ENCODE data around the gene TLL2. TPM values are rescaled to one million over a fixed set of nuclear protein-coding genes. Genes with fewer than 3 reads are reported as not detected.
A peak's percentile ranks its signal among the peaks of the same experiment; 100 is the strongest.

The TLL2 gene
- total and polyA plus RNA-seq, 10 donors = 0.23 to 0.75 (median 0.34) TPM

DNA sequence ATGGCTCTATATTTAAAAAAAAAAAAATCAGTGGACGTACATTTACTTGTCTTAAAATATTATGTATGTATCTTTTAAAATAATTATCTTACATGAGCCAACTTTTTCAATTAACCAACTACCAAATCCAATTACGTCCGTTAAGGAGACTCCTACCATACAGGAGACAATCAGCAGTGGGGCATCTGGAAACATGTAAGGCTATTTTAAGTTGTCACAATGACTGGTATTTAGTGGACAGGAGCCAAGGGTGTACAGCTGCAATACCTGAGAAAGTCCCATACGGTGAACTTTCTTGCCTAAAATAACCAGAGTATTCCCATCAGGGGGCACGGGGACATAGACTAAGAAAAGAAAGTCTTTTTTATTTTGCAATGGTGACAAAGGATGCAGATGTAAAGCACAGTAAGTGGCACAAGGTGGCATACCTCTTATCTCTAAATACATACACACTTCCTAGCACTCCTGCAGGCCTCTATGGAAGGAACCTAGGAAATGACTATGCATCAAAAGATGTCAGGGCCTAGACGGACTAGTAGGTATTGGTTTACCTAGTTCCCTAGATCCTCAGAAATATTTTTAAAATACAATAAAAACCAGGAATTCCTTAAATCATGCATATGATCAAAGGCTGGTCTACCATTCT is 16.0 kb upstream of the TLL2 start:
- Histone ChIP-seq H3K27ac (no peak overlapping the region), H3K4me3 (no peak overlapping the region), H3K36me3 (peaks cover 0 to 99% (median 60%) of the 10 kb centered on the region in 6 donors), H3K9me3 (no peaks in the 10 kb centered on the region), H3K27me3 (replicated peaks in 1 of 7) (no peaks in the 10 kb centered on the region), H3K4me1 (no peaks in the 10 kb centered on the region)
- TF ChIP-seq POLR2AphosphoS5 (IDR thresholded peaks at IDR 0.05) (no peak), POLR2A (IDR thresholded peaks at IDR 0.05) (no peak)
- TF ChIP-seq, protein P1, sequence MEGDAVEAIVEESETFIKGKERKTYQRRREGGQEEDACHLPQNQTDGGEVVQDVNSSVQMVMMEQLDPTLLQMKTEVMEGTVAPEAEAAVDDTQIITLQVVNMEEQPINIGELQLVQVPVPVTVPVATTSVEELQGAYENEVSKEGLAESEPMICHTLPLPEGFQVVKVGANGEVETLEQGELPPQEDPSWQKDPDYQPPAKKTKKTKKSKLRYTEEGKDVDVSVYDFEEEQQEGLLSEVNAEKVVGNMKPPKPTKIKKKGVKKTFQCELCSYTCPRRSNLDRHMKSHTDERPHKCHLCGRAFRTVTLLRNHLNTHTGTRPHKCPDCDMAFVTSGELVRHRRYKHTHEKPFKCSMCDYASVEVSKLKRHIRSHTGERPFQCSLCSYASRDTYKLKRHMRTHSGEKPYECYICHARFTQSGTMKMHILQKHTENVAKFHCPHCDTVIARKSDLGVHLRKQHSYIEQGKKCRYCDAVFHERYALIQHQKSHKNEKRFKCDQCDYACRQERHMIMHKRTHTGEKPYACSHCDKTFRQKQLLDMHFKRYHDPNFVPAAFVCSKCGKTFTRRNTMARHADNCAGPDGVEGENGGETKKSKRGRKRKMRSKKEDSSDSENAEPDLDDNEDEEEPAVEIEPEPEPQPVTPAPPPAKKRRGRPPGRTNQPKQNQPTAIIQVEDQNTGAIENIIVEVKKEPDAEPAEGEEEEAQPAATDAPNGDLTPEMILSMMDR (IDR thresholded peaks at IDR 0.05 in 8 of 11, conservative IDR thresholded peaks at IDR 0.05 in 3 of 11) = no peak
- DNase-seq = no peak
- intact Hi-C loops (cut with DNase I; ENCODE audit: low total_unique reads) = no loop called here
- 79 to 83% (median 81%) methylated on average over 6 of the region's 6 CpGs for WGBS, 5 donors

DNA sequence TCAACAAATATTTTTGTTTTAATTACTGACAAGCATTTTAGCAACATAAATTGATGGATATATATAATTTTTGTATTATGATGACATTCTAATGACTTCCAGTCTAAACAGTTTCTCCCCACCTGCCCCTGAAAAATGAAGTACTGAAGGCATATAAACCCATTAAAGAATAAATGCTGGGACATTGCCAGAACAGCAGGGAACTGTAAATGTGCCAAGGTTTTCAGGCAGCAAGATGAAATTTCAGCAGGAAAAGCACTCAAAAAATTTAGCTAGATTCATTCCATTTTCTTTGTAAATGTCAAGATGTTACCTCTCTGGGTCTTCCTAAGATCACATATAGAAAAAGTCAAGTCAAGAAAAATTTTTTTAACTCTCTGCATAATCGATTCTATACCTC is 11.0 kb upstream of the TLL2 start:
- Histone ChIP-seq H3K27me3 (replicated peaks in 1 of 7) (no peaks in the 10 kb centered on the region), H3K36me3 (peaks cover 0 to 99% (median 59%) of the 10 kb centered on the region in 6 donors), H3K4me1 (no peaks in the 10 kb centered on the region), H3K27ac (no peak overlapping the region), H3K9me3 (no peaks in the 10 kb centered on the region), H3K4me3 (no peak overlapping the region)
- WGBS, 5 donors = 75 to 93% (median 84%) methylated on average over 1 of the region's 1 CpG
- TF ChIP-seq POLR2AphosphoS5 (IDR thresholded peaks at IDR 0.05) = no peak
- TF ChIP-seq, protein P1 (IDR thresholded peaks at IDR 0.05 in 8 of 11, conservative IDR thresholded peaks at IDR 0.05 in 3 of 11) = no peak
- no peak for TF ChIP-seq POLR2A (IDR thresholded peaks at IDR 0.05)
- DNase-seq = no peak
- intact Hi-C loops (cut with DNase I; ENCODE audit: low total_unique reads) = no loop called here

DNA sequence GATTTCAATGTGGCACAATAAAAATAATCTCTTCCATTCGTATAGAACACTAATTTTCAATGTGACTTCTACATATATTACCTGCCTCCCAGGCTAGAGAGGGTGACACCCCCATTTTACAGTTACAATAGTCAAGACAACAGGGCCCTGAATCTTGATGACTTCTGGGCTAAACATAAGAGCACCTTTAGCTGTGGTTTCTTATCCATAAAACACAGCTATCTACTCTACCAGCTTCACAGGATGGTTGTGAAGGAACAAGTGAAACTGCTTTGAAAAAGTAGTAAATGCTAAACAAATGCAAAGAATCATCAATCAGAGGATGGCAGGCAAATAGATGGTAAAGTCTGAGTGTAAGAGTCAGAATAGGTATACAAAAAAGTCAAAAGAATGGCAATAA is 3.6 kb upstream of the TLL2 start:
- WGBS, 5 donors = 88 to 97% (median 94%) methylated on average over 1 of the region's 1 CpG
- intact Hi-C loops (cut with DNase I; ENCODE audit: low total_unique reads) = no loop called here
- DNase-seq = no peak
- H3K27me3 ChIP-seq (replicated peaks in 1 of 7) = peaks cover 0 to 33% (median 18%) of the 10 kb centered on the region in 7 donors
- no peak overlapping the region for H3K4me3 ChIP-seq
- no peak for TF ChIP-seq POLR2A (IDR thresholded peaks at IDR 0.05)
- TF ChIP-seq, protein P1 (IDR thresholded peaks at IDR 0.05 in 8 of 11, conservative IDR thresholded peaks at IDR 0.05 in 3 of 11) = no peak
- TF ChIP-seq POLR2AphosphoS5 (IDR thresholded peaks at IDR 0.05) = no peak
- no peaks in the 10 kb centered on the region for H3K9me3 ChIP-seq
- no peak overlapping the region for H3K27ac ChIP-seq
- peaks cover 0 to 41% (median 20%) of the 10 kb centered on the region in 6 donors for H3K36me3 ChIP-seq
- H3K4me1 ChIP-seq = peaks cover 17 to 25% (median 22%) of the 10 kb centered on the region in 6 donors

DNA sequence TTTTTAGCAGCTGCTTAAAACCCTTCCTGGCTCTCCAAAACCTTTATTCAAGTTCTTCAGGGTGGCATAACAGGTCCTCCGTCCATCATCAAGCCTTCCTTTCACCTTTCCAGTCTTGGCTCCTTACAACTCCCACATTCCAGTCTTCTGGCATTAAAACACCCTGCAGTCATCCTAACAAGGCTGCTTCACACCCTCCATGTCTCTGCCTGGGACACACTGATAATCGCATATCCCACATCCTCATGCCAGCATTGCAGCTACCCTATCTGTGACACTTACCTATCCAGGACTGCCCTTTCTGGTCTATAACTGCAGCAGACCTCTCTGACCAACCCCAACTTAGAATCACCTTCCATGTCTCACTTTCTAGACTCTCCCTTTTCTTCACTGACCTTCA is 2.6 kb upstream of the TLL2 start:
- DNase-seq = no peak
- intact Hi-C loops (cut with DNase I; ENCODE audit: low total_unique reads) = no loop called here
- no peak overlapping the region for H3K27ac ChIP-seq
- no peak overlapping the region for H3K4me3 ChIP-seq
- TF ChIP-seq POLR2AphosphoS5 (IDR thresholded peaks at IDR 0.05) (peak in 1 of 3 donors; percentile 22), POLR2A (IDR thresholded peaks at IDR 0.05) (no peak)
- no peaks in the 10 kb centered on the region for H3K9me3 ChIP-seq
- peaks cover 19 to 32% (median 24%) of the 10 kb centered on the region in 6 donors for H3K4me1 ChIP-seq
- peaks cover 0 to 42% (median 20%) of the 10 kb centered on the region in 7 donors for H3K27me3 ChIP-seq (replicated peaks in 1 of 7)
- 89 to 94% (median 89%) methylated on average over 2 of the region's 2 CpGs for WGBS, 5 donors
- H3K36me3 ChIP-seq = peaks cover 0 to 32% (median 11%) of the 10 kb centered on the region in 6 donors

All from spleen (tissue), 11 donors.